Chondrocyte (in vitro differentiated cells): ENCODE results near the gene CALN1. TPM values are rescaled to one million over a fixed set of nuclear protein-coding genes. Genes with fewer than 3 reads are reported as not detected.

Experiments used
- DNase-seq: peaks from one replicate; pipeline ENCODE4 v3.0.0; 2021; ENCODE audit warnings: mixed read lengths, low spot score
- H3K27ac Mint-ChIP-seq: one replicate; pipeline ENCODE4 v1.8.0; 2021; ENCODE audit warnings: mild to moderate bottlenecking, moderate library complexity, mixed read lengths; ENCODE audit not compliant: unreplicated experiment
- H3K27me3 Mint-ChIP-seq: 2 replicates; pipeline ENCODE4 v1.8.0; 2021; ENCODE audit warnings: low read depth, mixed read lengths
- H3K36me3 Mint-ChIP-seq: 2 replicates; pipeline ENCODE4 v1.8.0; 2021; ENCODE audit warnings: low read depth, mixed read lengths
- H3K4me1 Mint-ChIP-seq: 2 replicates; pipeline ENCODE4 v1.8.0; 2021; ENCODE audit warnings: low read depth, mild to moderate bottlenecking, mixed read lengths
- H3K4me3 Mint-ChIP-seq: one replicate; pipeline ENCODE4 v1.8.0; 2021; ENCODE audit warnings: mild to moderate bottlenecking, moderate library complexity, mixed read lengths; ENCODE audit not compliant: unreplicated experiment
- H3K9me3 Mint-ChIP-seq: 2 replicates; pipeline ENCODE4 v1.8.0; 2021; ENCODE audit warnings: low read depth, mixed read lengths
- CTCF ChIP-seq: fragments of 200-600 bp; sonication (generic); IDR thresholded peaks from 2 replicates; pipeline ENCODE4 v1.5.0; 2021; ENCODE audit warnings: antibody characterized with exemption, mild to moderate bottlenecking, moderate library complexity
- total RNA-seq: library from RNA; stranded (reverse); gene quantifications from 3 replicates; pipeline ENCODE4 v1.2.1, GENCODE V29; 2021

Gene CALN1
- total RNA-seq, 1 donor from 2014 or later, result not detected

GRCh38 chr7:72429316-72429715, 17.2 kb upstream of the CALN1 start:
- peaks cover 4% of the 10 kb centered on the region for H3K27me3 Mint-ChIP-seq
- no peak for TF ChIP-seq CTCF
- DNase-seq, result no peak
- H3K27ac Mint-ChIP-seq, result no peak overlapping the region
- no peaks in the 10 kb centered on the region for H3K36me3 Mint-ChIP-seq
- H3K4me3 Mint-ChIP-seq, result no peak overlapping the region
- no peaks in the 10 kb centered on the region for H3K4me1 Mint-ChIP-seq
- H3K9me3 Mint-ChIP-seq, result no peaks in the 10 kb centered on the region

DNA sequence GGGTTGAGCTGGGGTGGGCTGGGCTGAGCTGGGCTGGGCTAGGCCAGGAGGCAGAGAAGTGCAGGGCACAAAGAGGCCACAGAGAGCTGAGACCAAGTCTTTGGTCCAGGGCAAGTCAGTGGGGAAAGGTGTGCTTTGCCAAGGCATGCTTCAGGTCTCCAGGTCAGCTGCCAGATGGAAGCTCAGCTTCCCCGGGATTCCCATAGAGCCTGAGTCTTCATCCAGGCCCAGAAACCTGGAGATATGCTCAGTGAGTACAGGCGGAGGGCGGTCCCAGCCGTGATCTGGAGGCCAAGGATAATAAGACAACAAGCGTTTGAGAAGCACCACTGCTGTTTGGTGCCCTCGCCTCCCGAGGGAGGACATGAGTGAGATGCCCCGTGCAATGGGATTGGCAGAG, 4.7 kb upstream of the CALN1 start:
- no peak overlapping the region for H3K4me3 Mint-ChIP-seq
- H3K9me3 Mint-ChIP-seq, result peaks cover 2% of the 10 kb centered on the region
- no peaks in the 10 kb centered on the region for H3K4me1 Mint-ChIP-seq
- no peaks in the 10 kb centered on the region for H3K27me3 Mint-ChIP-seq
- TF ChIP-seq CTCF, result no peak
- H3K27ac Mint-ChIP-seq, result no peak overlapping the region
- no peaks in the 10 kb centered on the region for H3K36me3 Mint-ChIP-seq
- DNase-seq, result no peak

DNA sequence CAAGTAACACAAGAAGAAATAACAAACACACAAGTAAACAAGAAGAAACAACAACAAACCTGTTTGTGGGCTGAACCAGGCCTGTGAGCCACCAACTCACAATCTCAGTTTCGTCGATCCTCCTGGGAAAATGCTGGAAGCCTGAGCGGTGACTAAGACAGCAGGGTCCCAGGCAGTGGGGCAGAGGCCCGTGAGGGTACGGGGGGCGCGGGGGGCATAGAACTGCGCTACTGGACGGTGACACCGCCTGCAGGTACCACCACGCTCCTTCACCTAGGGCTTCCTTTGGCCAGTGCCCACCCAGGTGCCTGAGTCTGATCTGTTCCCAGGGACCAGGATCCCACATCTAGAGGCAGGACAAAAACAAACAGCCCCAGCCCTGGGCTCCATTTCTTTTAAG, 3.4 kb upstream of the CALN1 start:
- Mint-ChIP-seq H3K36me3 (no peaks in the 10 kb centered on the region), H3K27me3 (no peaks in the 10 kb centered on the region), H3K4me1 (no peaks in the 10 kb centered on the region), H3K9me3 (peaks cover 2% of the 10 kb centered on the region), H3K27ac (no peak overlapping the region), H3K4me3 (no peak overlapping the region)
- no peak for DNase-seq
- TF ChIP-seq CTCF, result no peak

- Mint-ChIP-seq H3K4me1 (no peaks in the 10 kb centered on the region), H3K27me3 (peaks cover 3% of the 10 kb centered on the region)
- no peak for TF ChIP-seq CTCF
These were observed 1.7 kb upstream of the CALN1 start for GRCh38 chr7:72413886-72414285.

DNA sequence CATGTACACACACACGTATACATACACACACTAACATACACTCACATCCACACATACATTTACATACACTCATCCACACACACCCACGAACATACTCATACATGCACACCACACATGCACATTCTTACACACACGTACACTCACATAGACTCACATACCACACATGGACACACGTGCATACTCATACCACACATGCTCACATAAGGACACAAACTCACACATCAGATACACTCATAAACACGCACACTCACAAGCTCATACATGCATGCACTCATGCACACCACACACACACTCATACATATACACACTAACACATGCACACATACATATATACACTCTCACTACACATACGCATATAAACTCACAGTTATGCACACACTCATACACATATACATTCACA, 1.2 kb upstream of the CALN1 start:
- no peak for DNase-seq
- TF ChIP-seq CTCF, result no peak
- H3K4me3 Mint-ChIP-seq, result no peak overlapping the region
- H3K9me3 Mint-ChIP-seq, result no peaks in the 10 kb centered on the region
- peaks cover 3% of the 10 kb centered on the region for H3K27me3 Mint-ChIP-seq
- no peaks in the 10 kb centered on the region for H3K4me1 Mint-ChIP-seq
- H3K27ac Mint-ChIP-seq, result no peak overlapping the region
- H3K36me3 Mint-ChIP-seq, result no peaks in the 10 kb centered on the region

More at GRCh38 chr7:72413886-72414285, 1.7 kb upstream of the CALN1 start:
- no peak overlapping the region for H3K27ac Mint-ChIP-seq
- no peak overlapping the region for H3K4me3 Mint-ChIP-seq
- no peaks in the 10 kb centered on the region for H3K9me3 Mint-ChIP-seq
- H3K36me3 Mint-ChIP-seq, result no peaks in the 10 kb centered on the region
- no peak for DNase-seq
